GM18868 (cell line): ENCODE data around the gene NALCN.

Source experiments
- ATAC-seq: cut with Tn5 transposase; IDR thresholded peaks from one replicate; pipeline ENCODE4 v1.9.1; 2021; ENCODE audit warnings: mild to moderate bottlenecking, moderate library complexity; ENCODE audit not compliant: unreplicated experiment

Gene NALCN

GRCh38 chr13:101217086-101217485 lies 199.2 kb downstream of the NALCN start:
- no peak for ATAC-seq

- no peak for ATAC-seq
These were observed 205.0 kb downstream of the NALCN start for GRCh38 chr13:101211261-101211660.

GRCh38 chr13:101210774-101211173 lies 205.5 kb downstream of the NALCN start:
- no peak for ATAC-seq

- ATAC-seq = no peak
These were observed 207.0 kb downstream of the NALCN start for GRCh38 chr13:101209206-101209893.

GRCh38 chr13:101205408-101205807 lies 210.9 kb downstream of the NALCN start:
- no peak for ATAC-seq

GRCh38 chr13:101204270-101205020 lies 211.9 kb downstream of the NALCN start:
- ATAC-seq = no peak

GRCh38 chr13:101202590-101202989 lies 213.7 kb downstream of the NALCN start:
- no peak for ATAC-seq

- no peak for ATAC-seq
These were observed 225.3 kb downstream of the NALCN start for GRCh38 chr13:101190976-101191375.

GRCh38 chr13:101190337-101190736 lies 226.0 kb downstream of the NALCN start:
- ATAC-seq = no peak

GRCh38 chr13:101185606-101186005 lies 230.7 kb downstream of the NALCN start:
- no peak for ATAC-seq

- no peak for ATAC-seq
These were observed 235.1 kb downstream of the NALCN start for GRCh38 chr13:101181076-101181685.

GRCh38 chr13:101179021-101179420 lies 237.3 kb downstream of the NALCN start:
- no peak for ATAC-seq

- ATAC-seq = no peak
These were observed 237.9 kb downstream of the NALCN start for GRCh38 chr13:101178406-101178805.

GRCh38 chr13:101170306-101170705 lies 246.0 kb downstream of the NALCN start:
- ATAC-seq = no peak

GRCh38 chr13:101157261-101157660 lies 259.0 kb downstream of the NALCN start:
- no peak for ATAC-seq

GRCh38 chr13:101155920-101156319 lies 260.4 kb downstream of the NALCN start:
- ATAC-seq = peak; percentile 58

GRCh38 chr13:101152184-101152583 lies 264.1 kb downstream of the NALCN start:
- no peak for ATAC-seq

GRCh38 chr13:101150998-101151397 lies 265.3 kb downstream of the NALCN start:
- ATAC-seq = no peak

- no peak for ATAC-seq
These were observed 266.4 kb downstream of the NALCN start for GRCh38 chr13:101149735-101150384.

GRCh38 chr13:101146101-101146898 lies 270.0 kb downstream of the NALCN start:
- ATAC-seq = no peak
